Measurements from ENCODE around the gene TUB. TPM values are rescaled to one million over a fixed set of nuclear protein-coding genes. Genes with fewer than 3 reads are reported as not detected.
A peak's percentile ranks its signal among the peaks of the same experiment; 100 is the strongest.

The TUB gene
- total and polyA plus RNA-seq, 2 of the 8 experiments (the other 6 are each of a cell fraction or from before 2014, with no cell fraction given): 15.3 to 31.3 TPM

DNA sequence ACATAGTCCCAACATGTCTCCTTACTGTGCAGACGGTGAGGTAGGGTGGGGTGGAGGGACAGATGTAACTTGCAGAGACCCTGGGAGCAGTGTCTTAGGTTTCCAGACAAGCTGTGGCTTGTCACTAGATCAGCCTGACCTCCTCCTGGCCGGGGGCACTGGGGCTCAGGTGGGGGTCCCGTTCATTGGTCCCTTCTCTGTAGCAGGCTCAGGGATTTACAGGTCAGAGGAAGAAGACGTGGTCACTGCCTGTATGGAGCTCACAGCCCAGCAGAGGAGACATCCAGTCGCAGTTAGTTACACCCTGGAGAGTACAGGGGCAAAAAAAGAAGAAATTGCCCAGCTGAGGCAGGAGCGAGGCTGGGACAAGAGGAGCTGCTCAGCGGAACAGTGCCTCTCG is 22.0 kb upstream of the TUB start:
- no peaks in the 10 kb centered on the region for H3K27me3 ChIP-seq (replicated peaks in 1 of 4; ENCODE audit: control insufficient read depth in 3 of 4, extremely low read depth in 1 of 4, insufficient read depth in 3 of 4, low read length in 3 of 4)
- no peak overlapping the region for H4K91ac ChIP-seq (replicated peaks; ENCODE audit: insufficient read length, low read length)
- H3K4ac ChIP-seq (replicated peaks; ENCODE audit: insufficient read length, low read depth, low read length): no peak overlapping the region
- H3K9me3 ChIP-seq (ENCODE audit: insufficient read depth in 2 of 2, low read depth in 1 of 2, low read length in 1 of 2): no peaks in the 10 kb centered on the region
- no peak overlapping the region for H2BK15ac ChIP-seq (ENCODE audit: low read length)
- H3K23me2 ChIP-seq (ENCODE audit: low read depth, low read length): no peaks in the 10 kb centered on the region
- no peak overlapping the region for H3K23ac ChIP-seq (ENCODE audit: insufficient read length)
- H2BK120ac ChIP-seq (replicated peaks; ENCODE audit: low read depth, low read length): no peak overlapping the region
- no peak overlapping the region for H3K9ac ChIP-seq (replicated peaks in 1 of 4; ENCODE audit: extremely low read depth in 1 of 4, low read depth in 3 of 4, low read length in 3 of 4)
- H2BK20ac ChIP-seq (ENCODE audit: low read length): no peak overlapping the region
- H3K4me2 ChIP-seq (ENCODE audit: insufficient read depth in 1 of 2, low read depth in 2 of 2, low read length in 2 of 2): no peak overlapping the region
- H2AK5ac ChIP-seq (ENCODE audit: low read depth, low read length): no peak overlapping the region
- H4K20me1 ChIP-seq (replicated peaks in 1 of 2; ENCODE audit: control insufficient read depth in 1 of 2, insufficient read depth in 2 of 2, low read length in 2 of 2): no peaks in the 10 kb centered on the region
- DNase-seq (ENCODE audit: low read depth in 1 of 2, low spot score in 2 of 2) (peak in 1 of 2 experiments; percentile 36), FAIRE-seq (no peak)
- no peaks in the 10 kb centered on the region for H3K79me1 ChIP-seq (ENCODE audit: low read depth, low read length)
- ChIA-PET POLR2A (ENCODE audit: partially characterized antibody) (interaction anchor here (0.9 kb wide), 1 partner anchor 8 kb away, joined by 3 read pairs; no protein-coding TSS in a partner anchor), CTCF (ENCODE audit: partially characterized antibody) (interaction anchor here (1.1 to 5.7 kb wide), 10 partner anchors 8 to 52 kb away, joined by 3 to 74 read pairs (median 8); no protein-coding TSS in a partner anchor)
- H3K18ac ChIP-seq (ENCODE audit: extremely low read depth, low read length): no peak overlapping the region
- no peaks in the 10 kb centered on the region for H3K79me2 ChIP-seq (ENCODE audit: control insufficient read depth in 1 of 2, insufficient read depth in 2 of 2, low read length in 2 of 2)
- WGBS, 2 experiments (ENCODE audit: extremely low coverage in 1 of 2, insufficient coverage in 1 of 2, insufficient read length in 1 of 2, insufficient replicate concordance in 2 of 2, low coverage in 1 of 2, low lambda C conversion rate in 2 of 2, missing lambda C conversion rate in 1 of 2): 94% methylated on average over 8 of the region's 8 CpGs; no CpG with 5 or more reads in 1 of the 2 experiments
- H4K8ac ChIP-seq (ENCODE audit: extremely low read depth, insufficient read depth, low read length): no peak overlapping the region
- H2AFZ ChIP-seq (ENCODE audit: low read length): no peak overlapping the region
- H2BK5ac ChIP-seq (ENCODE audit: low read depth, low read length): no peak overlapping the region
- no peak overlapping the region for H4K5ac ChIP-seq (ENCODE audit: insufficient read length, low read depth, low read length)
- no peaks in the 10 kb centered on the region for H3K36me3 ChIP-seq (ENCODE audit: control insufficient read depth in 2 of 4, insufficient read depth in 4 of 4, low read length in 3 of 4)
- no peak overlapping the region for H3K56ac ChIP-seq (replicated peaks; ENCODE audit: insufficient read length, low read depth, low read length)
- no peak overlapping the region for H3K14ac ChIP-seq (ENCODE audit: insufficient read length)
- H3K4me3 ChIP-seq (ENCODE audit: extremely low read depth in 1 of 4, insufficient read depth in 2 of 4, low read depth in 3 of 4, low read length in 4 of 4): no peak overlapping the region
- H3K4me1 ChIP-seq (replicated peaks in 1 of 4; ENCODE audit: control insufficient read depth in 3 of 4, insufficient read depth in 4 of 4, low read length in 3 of 4): peaks cover 0 to 5% (median 0%) of the 10 kb centered on the region in 4 experiments; a peak in 2 of 7 replicates
- H3K27ac ChIP-seq (ENCODE audit: low read depth, low read length): no peak overlapping the region
- H2BK12ac ChIP-seq (ENCODE audit: low read depth, low read length): no peak overlapping the region
- TF ChIP-seq POLR2A (IDR thresholded peaks at IDR 0.05; ENCODE audit: control extremely low read depth in 1 of 2, low read depth in 2 of 2, low read length in 2 of 2) (no peak), EGR1 (IDR thresholded peaks at IDR 0.05; ENCODE audit: borderline replicate concordance, low read depth, low read length) (no peak), TEAD4 (IDR thresholded peaks at IDR 0.05; ENCODE audit: low read depth, low read length) (no peak), SP1 (IDR thresholded peaks at IDR 0.05; ENCODE audit: low read depth, low read length) (no peak), BACH1 (IDR thresholded peaks at IDR 0.05; ENCODE audit: low read length) (no peak), GTF2F1 (IDR thresholded peaks at IDR 0.05; ENCODE audit: borderline replicate concordance, low read depth, low read length) (no peak), POLR2AphosphoS5 (IDR thresholded peaks at IDR 0.05; ENCODE audit: low read depth, low read length) (no peak), SP2 (IDR thresholded peaks at IDR 0.05; ENCODE audit: low read length) (no peak), CBX5 (IDR thresholded peaks at IDR 0.05; ENCODE audit: low read depth, low read length) (no peak), BCL11A (IDR thresholded peaks at IDR 0.05; ENCODE audit: low read depth in 2 of 2, low read length in 2 of 2) (no peak)
- TF ChIP-seq, protein P1, sequence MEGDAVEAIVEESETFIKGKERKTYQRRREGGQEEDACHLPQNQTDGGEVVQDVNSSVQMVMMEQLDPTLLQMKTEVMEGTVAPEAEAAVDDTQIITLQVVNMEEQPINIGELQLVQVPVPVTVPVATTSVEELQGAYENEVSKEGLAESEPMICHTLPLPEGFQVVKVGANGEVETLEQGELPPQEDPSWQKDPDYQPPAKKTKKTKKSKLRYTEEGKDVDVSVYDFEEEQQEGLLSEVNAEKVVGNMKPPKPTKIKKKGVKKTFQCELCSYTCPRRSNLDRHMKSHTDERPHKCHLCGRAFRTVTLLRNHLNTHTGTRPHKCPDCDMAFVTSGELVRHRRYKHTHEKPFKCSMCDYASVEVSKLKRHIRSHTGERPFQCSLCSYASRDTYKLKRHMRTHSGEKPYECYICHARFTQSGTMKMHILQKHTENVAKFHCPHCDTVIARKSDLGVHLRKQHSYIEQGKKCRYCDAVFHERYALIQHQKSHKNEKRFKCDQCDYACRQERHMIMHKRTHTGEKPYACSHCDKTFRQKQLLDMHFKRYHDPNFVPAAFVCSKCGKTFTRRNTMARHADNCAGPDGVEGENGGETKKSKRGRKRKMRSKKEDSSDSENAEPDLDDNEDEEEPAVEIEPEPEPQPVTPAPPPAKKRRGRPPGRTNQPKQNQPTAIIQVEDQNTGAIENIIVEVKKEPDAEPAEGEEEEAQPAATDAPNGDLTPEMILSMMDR (IDR thresholded peaks at IDR 0.05; ENCODE audit: control extremely low read depth in 1 of 3, insufficient read depth in 1 of 3, low read depth in 1 of 3, low read length in 3 of 3): no peak
